NCI-H187 treated with DMSO at 0.1 percent for 48 hours (cell line): ENCODE measurements around the gene ULK4.

Experiments
- DNase-seq: peaks from one replicate; lab custom pipeline; 2025; lab: John Stamatoyannopoulos, UW

ULK4 gene

DNA sequence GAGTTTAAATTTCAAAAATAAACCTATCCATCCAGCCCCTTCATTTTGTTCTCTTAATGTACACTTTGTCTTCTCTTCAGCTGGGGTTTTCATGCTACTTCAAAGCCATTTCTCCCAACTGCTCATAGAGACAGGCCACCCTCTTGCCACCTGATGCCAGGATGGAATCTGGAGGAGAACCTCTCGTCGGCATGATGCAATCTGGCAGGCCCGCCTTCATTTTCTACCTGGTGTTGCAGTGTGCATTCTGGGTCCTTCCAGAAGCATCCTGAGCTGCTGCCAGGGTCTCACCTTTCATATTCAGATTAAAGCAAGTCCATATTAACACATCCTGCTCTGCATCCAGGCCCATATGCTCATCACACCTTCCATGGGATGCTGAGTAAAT is 701.8 kb downstream of the ULK4 start:
- no peak for DNase-seq

- no peak for DNase-seq
Measured at GRCh38 chr3:41259449-41260062, 702.3 kb downstream of the ULK4 start.

DNA sequence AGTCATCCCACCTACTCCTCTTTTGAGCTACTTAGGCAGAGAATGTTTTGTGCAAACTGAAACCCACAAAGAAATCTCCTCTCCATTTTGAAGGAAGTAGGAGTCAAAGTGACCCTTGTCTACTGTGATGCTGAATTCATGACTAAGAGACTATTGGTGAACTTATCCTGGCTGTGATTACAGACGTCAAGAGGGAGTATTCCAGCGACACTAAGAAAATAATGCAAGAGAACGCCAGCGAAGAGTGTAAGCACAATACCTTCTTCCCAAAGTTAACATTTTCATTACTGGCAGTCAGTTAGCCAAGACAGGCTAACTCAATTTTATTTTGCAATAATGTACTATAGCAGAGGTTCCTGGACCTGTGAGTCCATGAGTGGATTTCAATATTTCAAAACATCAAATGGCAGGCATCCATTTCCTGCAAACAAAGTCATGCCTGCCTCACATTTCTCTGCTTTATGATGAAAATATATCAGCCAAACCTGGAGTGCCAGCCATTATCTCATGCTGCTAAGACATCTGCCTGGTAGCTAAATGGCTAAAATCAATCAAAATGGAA is 703.6 kb downstream of the ULK4 start:
- DNase-seq, result no peak

- DNase-seq, result no peak
Measured at GRCh38 chr3:41251593-41251992, 710.3 kb downstream of the ULK4 start.

GRCh38 chr3:41250825-41251224 is 711.1 kb downstream of the ULK4 start:
- no peak for DNase-seq

- no peak for DNase-seq
Measured at GRCh38 chr3:41249318-41249717, 712.6 kb downstream of the ULK4 start.

DNA sequence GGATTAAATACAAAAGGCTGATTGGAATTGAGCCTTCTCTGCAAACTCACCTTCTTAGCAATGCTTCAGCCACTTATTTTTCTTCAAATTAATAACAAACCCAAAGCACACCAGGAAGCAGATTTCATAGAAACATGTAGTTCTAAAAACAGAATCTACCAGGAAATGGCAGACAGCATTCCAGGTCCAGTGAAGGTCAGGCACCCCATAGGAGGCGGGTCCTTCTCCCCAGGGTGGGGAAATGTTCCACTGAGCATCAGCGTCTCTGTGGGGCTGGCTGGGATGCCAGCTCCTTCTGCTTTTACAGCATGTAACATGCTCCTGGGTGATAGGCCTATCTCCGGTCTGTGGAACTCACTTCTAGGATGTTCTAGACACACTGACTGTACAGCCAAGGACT is 713.4 kb downstream of the ULK4 start:
- DNase-seq, result no peak

- no peak for DNase-seq
Measured at GRCh38 chr3:41247055-41248004, 714.6 kb downstream of the ULK4 start.

- DNase-seq, result no peak
Measured at GRCh38 chr3:41244620-41245336, 717.1 kb downstream of the ULK4 start.

DNA sequence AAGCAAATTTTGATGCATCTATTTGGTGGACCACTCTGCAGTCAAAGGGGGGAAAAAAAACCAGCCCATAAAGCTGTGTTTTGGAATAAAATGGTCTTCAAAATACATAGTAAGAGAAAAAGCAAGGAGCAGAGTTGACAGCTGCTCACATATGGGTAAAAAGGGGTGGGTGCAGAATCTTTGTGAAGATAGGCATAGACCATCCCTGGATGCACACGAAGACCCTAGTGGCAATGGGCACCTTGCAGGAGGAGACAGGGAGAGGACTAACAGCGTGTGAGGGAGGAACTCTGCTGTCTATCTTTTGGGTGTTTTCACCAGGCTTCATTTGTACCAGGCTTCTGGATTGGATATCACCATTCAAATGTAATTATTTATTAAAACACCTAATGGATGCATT is 718.7 kb downstream of the ULK4 start:
- DNase-seq, result no peak

GRCh38 chr3:41241800-41242571 is 719.9 kb downstream of the ULK4 start:
- DNase-seq, result no peak

DNA sequence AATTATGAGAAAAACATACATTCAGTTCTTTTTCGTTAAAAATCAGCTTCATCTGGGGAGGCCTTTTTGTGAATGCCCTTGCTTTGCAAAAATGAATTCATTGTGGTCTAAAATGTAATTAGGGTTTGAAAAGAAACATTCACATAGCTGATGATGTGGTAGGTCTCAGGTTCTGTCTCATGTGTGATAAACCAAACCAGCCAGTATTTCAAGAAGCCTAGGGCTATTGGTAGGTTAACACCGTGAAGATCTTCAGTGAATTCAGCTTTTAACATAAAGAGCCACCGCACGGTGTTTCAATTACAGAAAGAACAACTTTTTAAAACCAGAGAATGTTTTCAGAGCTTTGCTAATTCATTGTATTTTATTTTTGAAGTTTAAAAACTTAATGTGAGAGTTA is 720.7 kb downstream of the ULK4 start:
- no peak for DNase-seq

DNA sequence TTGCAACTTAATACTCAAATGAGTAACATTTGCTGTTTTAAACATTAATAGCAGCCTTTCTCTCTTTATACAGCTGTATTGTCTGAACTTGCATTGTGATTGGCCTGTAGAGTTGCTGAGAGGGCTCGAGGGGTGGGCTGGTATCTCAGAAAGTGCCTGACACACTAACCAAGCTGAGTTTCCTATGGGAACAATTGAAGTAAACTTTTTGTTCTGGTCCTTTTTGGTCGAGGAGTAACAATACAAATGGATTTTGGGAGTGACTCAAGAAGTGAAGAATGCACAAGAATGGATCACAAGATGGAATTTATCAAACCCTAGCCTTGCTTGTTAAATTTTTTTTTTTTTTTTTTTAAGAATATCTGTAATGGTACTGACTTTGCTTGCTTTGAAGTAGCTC is 722.3 kb downstream of the ULK4 start:
- DNase-seq, result no peak

DNA sequence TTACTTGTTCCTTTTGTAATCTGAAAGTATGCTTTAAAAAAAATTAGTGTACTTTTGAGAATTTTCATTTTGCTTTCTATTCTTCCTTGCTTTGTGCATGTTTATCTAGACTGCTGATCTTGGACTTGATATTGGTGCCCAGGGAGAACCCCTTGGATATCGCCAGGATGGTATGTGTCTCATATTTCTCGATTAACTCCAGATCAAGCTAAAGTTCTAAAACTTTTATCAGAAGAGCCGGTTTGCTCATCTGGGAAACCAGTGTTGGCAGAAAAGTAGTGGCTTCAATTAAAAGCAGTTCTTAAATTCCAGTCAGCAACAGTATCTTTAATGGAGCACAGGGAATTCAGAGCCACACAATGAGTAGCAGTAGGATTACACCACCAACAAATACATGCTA is 724.0 kb downstream of the ULK4 start:
- DNase-seq, result no peak

DNA sequence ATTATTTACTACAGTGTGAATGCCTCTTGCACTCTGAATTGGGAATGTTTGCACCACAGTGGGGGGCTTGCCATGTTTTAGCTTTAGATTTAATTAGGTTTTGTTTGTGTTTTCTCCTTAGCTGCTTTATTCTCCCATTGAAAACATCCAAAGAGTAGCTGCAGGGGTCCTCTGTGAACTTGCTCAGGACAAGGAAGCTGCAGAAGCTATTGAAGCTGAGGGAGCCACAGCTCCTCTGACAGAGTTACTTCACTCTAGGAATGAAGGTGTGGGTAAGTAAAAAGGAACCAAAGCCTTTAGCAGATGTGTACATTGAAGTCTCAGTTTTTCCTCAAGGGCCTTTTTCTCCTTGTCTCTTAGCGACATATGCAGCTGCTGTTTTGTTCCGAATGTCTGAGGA is 725.7 kb downstream of the ULK4 start:
- no peak for DNase-seq

DNA sequence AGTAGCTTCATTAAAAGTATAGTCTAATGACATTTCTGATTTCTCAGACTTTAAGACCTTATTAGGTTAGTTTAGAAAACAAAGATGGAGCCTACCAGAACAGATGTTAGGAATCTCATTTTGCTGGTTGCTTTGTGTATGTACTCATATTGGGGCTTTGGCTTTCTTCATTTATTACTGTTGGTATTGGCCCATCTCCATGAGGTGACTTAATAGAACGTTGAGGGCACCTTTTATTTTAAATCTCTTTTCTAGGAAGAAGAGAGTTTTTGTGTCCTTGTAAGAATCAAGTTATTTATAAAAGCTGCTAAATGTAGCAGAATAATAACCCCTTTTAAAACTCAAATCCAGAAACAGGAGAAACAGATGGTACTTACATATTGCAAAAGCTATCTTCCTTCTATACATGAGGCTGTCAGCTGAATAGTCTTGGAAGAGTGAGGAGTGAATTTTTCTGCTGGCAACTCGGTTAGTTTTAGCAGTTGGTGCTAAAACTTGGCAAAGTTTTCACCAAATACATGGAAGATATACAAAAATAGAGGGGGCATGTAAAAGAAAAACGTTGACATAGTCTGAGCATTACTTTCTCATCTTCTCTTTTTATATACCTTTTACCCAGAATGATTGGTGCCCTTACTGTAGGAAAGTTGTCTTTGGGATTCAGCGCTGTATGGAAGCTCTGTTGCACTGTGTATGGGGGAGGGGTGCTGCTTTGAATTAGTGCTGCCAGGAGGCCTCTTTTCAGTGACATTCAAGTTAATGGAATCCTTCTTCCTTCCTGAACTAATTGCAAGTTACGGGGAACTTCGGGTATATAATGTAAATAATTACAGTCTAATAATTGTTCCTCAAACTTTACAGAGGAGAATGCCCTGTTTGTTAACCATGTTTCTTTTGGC is 726.8 kb downstream of the ULK4 start:
- no peak for DNase-seq

DNA sequence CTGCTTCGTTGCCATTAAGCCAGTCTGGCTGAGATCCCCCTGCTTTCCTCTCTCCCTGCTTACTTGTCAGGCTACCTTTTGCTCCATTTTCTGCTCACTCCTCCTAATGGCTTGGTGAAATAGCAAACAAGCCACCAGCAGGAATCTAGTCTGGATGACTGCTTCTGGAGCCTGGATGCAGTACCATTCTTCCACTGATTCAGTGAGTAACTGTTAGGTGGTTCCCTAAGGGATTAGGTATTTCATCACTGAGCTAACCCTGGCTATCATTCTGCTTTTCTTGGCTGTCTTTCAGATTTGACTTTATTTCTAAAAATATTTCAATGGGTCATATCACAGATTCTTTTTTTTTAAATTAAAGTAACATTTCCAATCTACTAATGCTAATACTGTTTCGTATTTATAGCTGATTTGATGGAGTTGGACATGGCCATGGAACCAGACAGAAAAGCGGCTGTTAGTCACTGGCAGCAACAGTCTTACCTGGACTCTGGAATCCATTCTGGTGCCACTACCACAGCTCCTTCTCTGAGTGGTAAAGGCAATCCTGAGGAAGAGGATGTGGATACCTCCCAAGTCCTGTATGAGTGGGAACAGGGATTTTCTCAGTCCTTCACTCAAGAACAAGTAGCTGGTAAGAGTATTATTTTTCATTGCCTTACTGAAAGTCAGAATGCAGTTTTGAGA is 737.6 kb downstream of the ULK4 start:
- DNase-seq, result no peak

GRCh38 chr3:41223691-41224090 is 738.2 kb downstream of the ULK4 start:
- DNase-seq, result no peak

DNA sequence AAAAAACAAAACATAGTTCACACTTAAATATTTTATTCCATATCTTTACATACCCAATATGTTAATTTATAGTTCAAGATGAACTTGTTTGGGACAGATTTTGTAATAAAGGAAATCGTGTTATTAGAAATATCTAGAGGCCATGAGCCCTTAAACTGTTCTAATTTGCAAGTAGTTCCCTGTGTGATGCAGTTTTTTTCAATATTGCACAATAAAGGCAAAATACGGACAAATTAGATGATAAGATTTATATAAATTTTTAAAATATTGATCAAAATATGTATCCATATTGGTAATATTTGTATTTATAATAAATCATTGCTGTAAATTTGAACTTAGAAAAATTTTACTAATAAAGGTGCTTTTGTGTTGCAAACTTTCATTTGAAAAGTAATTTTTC is 738.8 kb downstream of the ULK4 start:
- DNase-seq, result no peak

- DNase-seq, result no peak
Measured at GRCh38 chr3:41222501-41222900, 739.4 kb downstream of the ULK4 start.
